GM12878 (cell line): ENCODE measurements around the gene TRIP11. TPM values are rescaled to one million over a fixed set of nuclear protein-coding genes. Genes with fewer than 3 reads are reported as not detected.

ENCODE experiments used
- ATAC-seq: fragments of 200-7000 bp; cut with Tn5 transposase; 3 replicates; pipeline ENCODE4 v1.9.1; 2020; ENCODE audit warnings: mild to moderate bottlenecking, moderate library complexity
- BruUV-seq: library from RNA; stranded (reverse); fragments of 400-500 nt; replicated peaks from 2 replicates; lab custom pipeline; 2021; lab: Mats Ljungman, UMichigan
- CTCF ChIA-PET: fragments of 300-600 bp; sonication (Branson Sonifier 250); formaldehyde crosslinking; extraction: SDS; loops from one replicate; lab custom pipeline; 2021; ENCODE audit warnings: inconsistent platforms; lab: Yijun Ruan, JAX
- POLR2A ChIA-PET: fragments of 350-600 bp; formaldehyde crosslinking; extraction: SDS; loops from one replicate; lab custom pipeline; 2021; ENCODE audit warnings: inconsistent platforms; lab: Charles Lee
- RAD21 ChIA-PET: fragments of 300-600 bp; sonication (Branson Sonifier 250); formaldehyde crosslinking; loops from one replicate; lab custom pipeline; 2023; ENCODE audit warnings: antibody characterized with exemption; ENCODE audit not compliant: unreplicated experiment; lab: Charles Lee
- SMC1A ChIA-PET: fragments of 300-600 bp; sonication (Branson Sonifier 250); formaldehyde crosslinking; loops from one replicate; lab custom pipeline; 2023; ENCODE audit not compliant: unreplicated experiment, uncharacterized antibody; lab: Charles Lee
- DNase-seq: peaks from one replicate; pipeline ENCODE4 v3.0.0-alpha.2; 2011; ENCODE audit warnings: low read depth, low spot score
- FAIRE-seq: peaks from 3 replicates; lab custom pipeline; 2011; peaks lifted over from hg19 to GRCh38; lab: Jason Lieb, UNC
- H2AFZ ChIP-seq: 2 replicates; pipeline ENCODE4 v1.6.0; 2011; ENCODE audit warnings: low read depth, low read length, control low read depth; ENCODE audit not compliant: control insufficient read depth
- H3K27ac ChIP-seq: 2 replicates; pipeline ENCODE4 v1.5.1; 2011; ENCODE audit warnings: control low read depth; ENCODE audit not compliant: control insufficient read depth, insufficient read depth
- H3K27me3 ChIP-seq, 2 experiments: replicated peaks in 1 of 2; 2 replicates each; pipeline versions ENCODE4 v1.6.0 to v1.6.1; 2011; ENCODE audit warnings: low read length in 1 of 2; ENCODE audit not compliant: control insufficient read depth in 2 of 2, insufficient read depth in 2 of 2
- H3K36me3 ChIP-seq, 2 experiments: 2 replicates each; pipeline ENCODE4 v1.5.1; 2011; ENCODE audit warnings: low read length in 1 of 2; ENCODE audit not compliant: control insufficient read depth in 2 of 2, insufficient read depth in 2 of 2
- H3K4me1 ChIP-seq: 2 replicates; pipeline ENCODE4 v1.6.1; 2011; ENCODE audit warnings: mild to moderate bottlenecking, low read length, moderate library complexity, mixed read lengths; ENCODE audit not compliant: control insufficient read depth, insufficient read depth
- H3K4me2 ChIP-seq: 2 replicates; pipeline ENCODE4 v1.6.0; 2011; ENCODE audit warnings: control low read depth; ENCODE audit not compliant: control insufficient read depth, insufficient read depth
- H3K4me3 ChIP-seq: fragments of 200-600 bp; sonication (generic); 2 replicates; pipeline ENCODE4 v1.5.1; 2016
- H3K79me2 ChIP-seq: 2 replicates; pipeline ENCODE4 v1.6.0; 2011; ENCODE audit warnings: low read length; ENCODE audit not compliant: control insufficient read depth, insufficient read depth
- H3K9ac ChIP-seq: 2 replicates; pipeline ENCODE4 v1.8.0; 2011; ENCODE audit warnings: low read length, control low read depth, mixed read lengths; ENCODE audit not compliant: control insufficient read depth, insufficient read depth
- H3K9me3 ChIP-seq: replicated peaks from 3 replicates; pipeline ENCODE4 v1.5.1; 2011; ENCODE audit warnings: mild to moderate bottlenecking, low read length; ENCODE audit not compliant: control insufficient read depth, insufficient read depth
- H4K20me1 ChIP-seq: 2 replicates; pipeline ENCODE4 v1.6.0; 2011; ENCODE audit not compliant: control insufficient read depth, insufficient read depth
- ATF7 ChIP-seq: fragments of 450-650 bp; IDR thresholded peaks from 2 replicates; pipeline ENCODE4 v1.6.1; 2016; ENCODE audit warnings: low read depth, mild to moderate bottlenecking
- EED ChIP-seq: sonication (generic); IDR thresholded peaks from 2 replicates; pipeline ENCODE4 v1.6.1; 2016; ENCODE audit warnings: antibody characterized with exemption, low read depth
- ESRRA ChIP-seq: IDR thresholded peaks from 2 replicates; pipeline ENCODE4 v1.6.1; 2012; ENCODE audit warnings: mild to moderate bottlenecking, low read length, improper control_type of control experiment
- IKZF1 ChIP-seq: fragments of 450-650 bp; conservative IDR thresholded peaks from 2 replicates; pipeline ENCODE4 v1.6.1; 2017; ENCODE audit warnings: antibody characterized with exemption, mild to moderate bottlenecking
- IRF4 ChIP-seq: IDR thresholded peaks from 2 replicates; pipeline ENCODE4 v1.6.1; 2011; ENCODE audit warnings: low read depth, low read length
- KAT2A ChIP-seq: conservative IDR thresholded peaks from 2 replicates; pipeline ENCODE4 v1.6.1; 2011; ENCODE audit warnings: low read depth, low read length; ENCODE audit not compliant: control insufficient read depth
- POLR2AphosphoS5 ChIP-seq: IDR thresholded peaks from 2 replicates; pipeline ENCODE4 v1.6.1; 2011; ENCODE audit warnings: mild to moderate bottlenecking, low read length, inconsistent platforms
- RCOR1 ChIP-seq: conservative IDR thresholded peaks from 2 replicates; pipeline ENCODE4 v1.6.1; 2012; ENCODE audit warnings: low read depth, low read length, improper control_type of control experiment
- SREBF1 ChIP-seq: IDR thresholded peaks from 2 replicates; pipeline ENCODE4 v1.6.1; 2012; ENCODE audit warnings: mild to moderate bottlenecking, low read length
- SRF ChIP-seq, 2 experiments: IDR thresholded peaks; 2 replicates each; pipeline ENCODE4 v1.6.1; 2011; ENCODE audit warnings: low read depth in 2 of 2, low read length in 2 of 2, mild to moderate bottlenecking in 1 of 2, moderate library complexity in 1 of 2
- STAT1 ChIP-seq: fragments of 450-650 bp; conservative IDR thresholded peaks from 2 replicates; pipeline ENCODE4 v1.6.1; 2014; ENCODE audit warnings: antibody characterized with exemption, mild to moderate bottlenecking
- TCF12 ChIP-seq: IDR thresholded peaks from 2 replicates; pipeline ENCODE4 v1.6.1; 2011; ENCODE audit warnings: low read depth, mild to moderate bottlenecking, low read length
- ZNF207 ChIP-seq: fragments of 450-650 bp; IDR thresholded peaks from 2 replicates; pipeline ENCODE4 v1.6.1; 2014; ENCODE audit warnings: antibody characterized with exemption, mild to moderate bottlenecking, borderline replicate concordance
- WGBS: methylation state at CpG from one replicate; pipeline ENCODE4 v1.1.6; 2016; ENCODE audit warnings: low lambda C conversion rate; ENCODE audit not compliant: insufficient replicate concordance, insufficient coverage; ENCODE audit errors: missing lambda C conversion rate; 5-methylcytosine and 5-hydroxymethylcytosine counted together
- in situ Hi-C: fragments of 300-500 bp; cut with MboI; formaldehyde crosslinking; loops from 9 replicates; pipeline ENCODE4 v1.14.3; 2018; ENCODE audit warnings: mixed read lengths
- intact Hi-C: fragments of 100-400 bp; cut with micrococcal nuclease; formaldehyde crosslinking; loops from one replicate; pipeline ENCODE4 v1.14.2; 2022; ENCODE audit not compliant: unreplicated experiment
- polyA plus RNA-seq, 11 experiments: library from polyadenylated mRNA; depleted of rRNA in 4 of 11; unstranded in 6 of 11; stranded (reverse) in 5 of 11; fragments of >200 nt; fragmentation: Nextera tagmentation in 4 of 11; fragmentation: Illumina TruSeq in 1 of 11; extraction: Ambion mirVana in 4 of 11; extraction: Trizol in 1 of 11; gene quantifications; 1 replicate in 1 of 11; 2 replicates in 10 of 11; pipeline versions ENCODE4 v1.2.1 to v1.2.3, GENCODE V29; 2011 to 2016; ENCODE audit warnings: inconsistent platforms in 2 of 11, missing spikeins in 2 of 11, low read depth in 1 of 11
- total RNA-seq, 4 experiments: library from RNA; depleted of rRNA in 3 of 4; stranded (reverse); fragments of >200 nt in 3 of 4; fragmentation: Illumina TruSeq in 1 of 4; extraction: Trizol in 1 of 4; gene quantifications; 2 replicates each; pipeline versions ENCODE4 v1.2.1 to v1.2.3, GENCODE V29; 2013 to 2021
- TF ChIP-seq, protein P1 (sequence below): fragments of 450-650 bp; IDR thresholded peaks from 2 replicates; pipeline ENCODE4 v1.6.1; 2017; ENCODE audit warnings: mild to moderate bottlenecking
- TF ChIP-seq, protein P2 (sequence below): fragments of 450-650 bp; IDR thresholded peaks from 2 replicates; pipeline ENCODE4 v1.6.1; 2017; ENCODE audit warnings: mild to moderate bottlenecking, moderate library complexity
- TF ChIP-seq, protein P3 (sequence below): fragments of 450-650 bp; IDR thresholded peaks from 2 replicates; pipeline ENCODE4 v1.6.1; 2017; ENCODE audit warnings: mild to moderate bottlenecking, low read depth, inconsistent platforms; ENCODE audit not compliant: poor library complexity, severe bottlenecking

Gene TRIP11
- total and polyA plus RNA-seq, 10 of the 15 experiments (the other 5 are each of a cell fraction or from before 2014, with no cell fraction given): 5.3 to 46.1 (median 19.9) TPM

DNA sequence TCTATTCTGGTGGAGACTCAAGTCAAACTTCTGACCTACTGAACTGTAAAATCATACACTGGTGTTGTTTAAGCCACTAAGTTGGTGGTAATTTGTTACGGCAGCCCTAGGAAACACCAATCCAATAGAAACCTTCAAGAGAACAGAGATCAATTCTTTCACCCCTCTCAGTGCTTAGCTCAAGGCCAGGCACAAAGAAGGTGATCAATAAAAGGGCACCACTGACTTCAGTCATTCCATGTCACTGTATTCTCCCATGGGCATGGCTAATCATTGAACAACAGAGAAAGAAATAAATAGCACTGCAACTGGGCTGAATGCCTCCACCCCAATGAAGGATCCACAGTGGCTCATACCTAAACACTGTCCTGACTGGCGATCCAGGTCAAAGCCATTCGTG lies 99.7 kb downstream of the TRIP11 start:
- no peaks in the 10 kb centered on the region for H4K20me1 ChIP-seq
- intact Hi-C loops: no loop called here
- H3K9me3 ChIP-seq: no peaks in the 10 kb centered on the region
- TF ChIP-seq STAT1 (no peak), IKZF1 (no peak), EED (no peak), SRF (IDR thresholded peaks at IDR 0.05; ENCODE audit: low read depth in 2 of 2, low read length in 2 of 2) (no peak), KAT2A (no peak), ZNF207 (no peak), IRF4 (no peak), POLR2AphosphoS5 (no peak), RCOR1 (no peak), TCF12 (no peak), ATF7 (no peak), SREBF1 (no peak), ESRRA (no peak)
- TF ChIP-seq, protein P1, sequence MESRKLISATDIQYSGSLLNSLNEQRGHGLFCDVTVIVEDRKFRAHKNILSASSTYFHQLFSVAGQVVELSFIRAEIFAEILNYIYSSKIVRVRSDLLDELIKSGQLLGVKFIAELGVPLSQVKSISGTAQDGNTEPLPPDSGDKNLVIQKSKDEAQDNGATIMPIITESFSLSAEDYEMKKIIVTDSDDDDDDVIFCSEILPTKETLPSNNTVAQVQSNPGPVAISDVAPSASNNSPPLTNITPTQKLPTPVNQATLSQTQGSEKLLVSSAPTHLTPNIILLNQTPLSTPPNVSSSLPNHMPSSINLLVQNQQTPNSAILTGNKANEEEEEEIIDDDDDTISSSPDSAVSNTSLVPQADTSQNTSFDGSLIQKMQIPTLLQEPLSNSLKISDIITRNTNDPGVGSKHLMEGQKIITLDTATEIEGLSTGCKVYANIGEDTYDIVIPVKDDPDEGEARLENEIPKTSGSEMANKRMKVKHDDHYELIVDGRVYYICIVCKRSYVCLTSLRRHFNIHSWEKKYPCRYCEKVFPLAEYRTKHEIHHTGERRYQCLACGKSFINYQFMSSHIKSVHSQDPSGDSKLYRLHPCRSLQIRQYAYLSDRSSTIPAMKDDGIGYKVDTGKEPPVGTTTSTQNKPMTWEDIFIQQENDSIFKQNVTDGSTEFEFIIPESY: no peak
- TF ChIP-seq, protein P2, sequence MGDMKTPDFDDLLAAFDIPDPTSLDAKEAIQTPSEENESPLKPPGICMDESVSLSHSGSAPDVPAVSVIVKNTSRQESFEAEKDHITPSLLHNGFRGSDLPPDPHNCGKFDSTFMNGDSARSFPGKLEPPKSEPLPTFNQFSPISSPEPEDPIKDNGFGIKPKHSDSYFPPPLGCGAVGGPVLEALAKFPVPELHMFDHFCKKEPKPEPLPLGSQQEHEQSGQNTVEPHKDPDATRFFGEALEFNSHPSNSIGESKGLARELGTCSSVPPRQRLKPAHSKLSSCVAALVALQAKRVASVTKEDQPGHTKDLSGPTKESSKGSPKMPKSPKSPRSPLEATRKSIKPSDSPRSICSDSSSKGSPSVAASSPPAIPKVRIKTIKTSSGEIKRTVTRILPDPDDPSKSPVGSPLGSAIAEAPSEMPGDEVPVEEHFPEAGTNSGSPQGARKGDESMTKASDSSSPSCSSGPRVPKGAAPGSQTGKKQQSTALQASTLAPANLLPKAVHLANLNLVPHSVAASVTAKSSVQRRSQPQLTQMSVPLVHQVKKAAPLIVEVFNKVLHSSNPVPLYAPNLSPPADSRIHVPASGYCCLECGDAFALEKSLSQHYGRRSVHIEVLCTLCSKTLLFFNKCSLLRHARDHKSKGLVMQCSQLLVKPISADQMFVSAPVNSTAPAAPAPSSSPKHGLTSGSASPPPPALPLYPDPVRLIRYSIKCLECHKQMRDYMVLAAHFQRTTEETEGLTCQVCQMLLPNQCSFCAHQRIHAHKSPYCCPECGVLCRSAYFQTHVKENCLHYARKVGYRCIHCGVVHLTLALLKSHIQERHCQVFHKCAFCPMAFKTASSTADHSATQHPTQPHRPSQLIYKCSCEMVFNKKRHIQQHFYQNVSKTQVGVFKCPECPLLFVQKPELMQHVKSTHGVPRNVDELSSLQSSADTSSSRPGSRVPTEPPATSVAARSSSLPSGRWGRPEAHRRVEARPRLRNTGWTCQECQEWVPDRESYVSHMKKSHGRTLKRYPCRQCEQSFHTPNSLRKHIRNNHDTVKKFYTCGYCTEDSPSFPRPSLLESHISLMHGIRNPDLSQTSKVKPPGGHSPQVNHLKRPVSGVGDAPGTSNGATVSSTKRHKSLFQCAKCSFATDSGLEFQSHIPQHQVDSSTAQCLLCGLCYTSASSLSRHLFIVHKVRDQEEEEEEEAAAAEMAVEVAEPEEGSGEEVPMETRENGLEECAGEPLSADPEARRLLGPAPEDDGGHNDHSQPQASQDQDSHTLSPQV: no peak
- TF ChIP-seq, protein P3, sequence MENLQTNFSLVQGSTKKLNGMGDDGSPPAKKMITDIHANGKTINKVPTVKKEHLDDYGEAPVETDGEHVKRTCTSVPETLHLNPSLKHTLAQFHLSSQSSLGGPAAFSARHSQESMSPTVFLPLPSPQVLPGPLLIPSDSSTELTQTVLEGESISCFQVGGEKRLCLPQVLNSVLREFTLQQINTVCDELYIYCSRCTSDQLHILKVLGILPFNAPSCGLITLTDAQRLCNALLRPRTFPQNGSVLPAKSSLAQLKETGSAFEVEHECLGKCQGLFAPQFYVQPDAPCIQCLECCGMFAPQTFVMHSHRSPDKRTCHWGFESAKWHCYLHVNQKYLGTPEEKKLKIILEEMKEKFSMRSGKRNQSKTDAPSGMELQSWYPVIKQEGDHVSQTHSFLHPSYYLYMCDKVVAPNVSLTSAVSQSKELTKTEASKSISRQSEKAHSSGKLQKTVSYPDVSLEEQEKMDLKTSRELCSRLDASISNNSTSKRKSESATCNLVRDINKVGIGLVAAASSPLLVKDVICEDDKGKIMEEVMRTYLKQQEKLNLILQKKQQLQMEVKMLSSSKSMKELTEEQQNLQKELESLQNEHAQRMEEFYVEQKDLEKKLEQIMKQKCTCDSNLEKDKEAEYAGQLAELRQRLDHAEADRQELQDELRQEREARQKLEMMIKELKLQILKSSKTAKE: no peak
- ChIA-PET POLR2A (no interaction called here), RAD21 (no interaction called here), SMC1A (interaction anchor here (0.9 kb wide), 1 partner anchor 20 kb away, joined by 3 read pairs; no protein-coding TSS in a partner anchor), CTCF (interaction anchor here (1.5 kb wide), 1 partner anchor 9 kb away, joined by 3 read pairs; no protein-coding TSS in a partner anchor)
- no peaks in the 10 kb centered on the region for H3K36me3 ChIP-seq
- H3K27me3 ChIP-seq: no peaks in the 10 kb centered on the region
- H3K9ac ChIP-seq: no peak overlapping the region
- no peak for FAIRE-seq
- DNase-seq: no peak
- H3K27ac ChIP-seq: no peak overlapping the region
- no peak overlapping the region for H2AFZ ChIP-seq
- no peak overlapping the region for H3K4me2 ChIP-seq
- H3K4me3 ChIP-seq: no peak overlapping the region
- in situ Hi-C loops: no loop called here
- H3K4me1 ChIP-seq: no peaks in the 10 kb centered on the region
- ATAC-seq: no peak
- WGBS: 56% methylated on average over 3 of the region's 3 CpGs
- no TSS peak for BruUV-seq
- H3K79me2 ChIP-seq: no peaks in the 10 kb centered on the region
